CD4-positive, alpha-beta T cell (primary cell): ENCODE data around the gene FBN3. TPM values are rescaled to one million over a fixed set of nuclear protein-coding genes. Genes with fewer than 3 reads are reported as not detected.

Experiments used
- ATAC-seq: fragments of 200-7000 bp; cut with Tn5 transposase; one replicate; pipeline ENCODE4 v1.10.0; 2022; ENCODE audit warnings: mild to moderate bottlenecking; ENCODE audit not compliant: poor library complexity
- CTCF ChIA-PET: fragments of 350-600 bp; sonication (Branson Sonifier 250); formaldehyde crosslinking; loops from one replicate; lab custom pipeline; 2021; ENCODE audit warnings: antibody characterized with exemption, inconsistent platforms; lab: Charles Lee
- POLR2A ChIA-PET: fragments of 350-600 bp; sonication (Branson Sonifier 250); formaldehyde crosslinking; loops from one replicate; lab custom pipeline; 2021; ENCODE audit warnings: antibody characterized with exemption, inconsistent platforms; lab: Charles Lee
- DNase-seq, 14 experiments: peaks; one replicate each; pipeline ENCODE4 v3.0.0-alpha.2; 2013 to 2020; ENCODE audit warnings: mixed read lengths in 2 of 14
- H3K27ac ChIP-seq, 2 donors: one replicate each; pipeline versions ENCODE4 v1.5.1 to v1.7.0; 2013; ENCODE audit warnings: low read length in 2 of 2, low read depth in 1 of 2, mild to moderate bottlenecking in 1 of 2
- H3K27me3 ChIP-seq, 2 experiments: 1 replicate in 1 of 2; 2 replicates in 1 of 2; pipeline versions ENCODE4 v1.6.1 to v1.7.0; 2013; ENCODE audit warnings: low read length in 2 of 2, control low read depth in 1 of 2, mild to moderate bottlenecking in 1 of 2, moderate library complexity in 1 of 2; ENCODE audit not compliant: insufficient read depth in 2 of 2, control insufficient read depth in 1 of 2
- H3K36me3 ChIP-seq: one replicate; pipeline ENCODE4 v1.6.1; 2013; ENCODE audit warnings: low read length, control low read depth; ENCODE audit not compliant: insufficient read depth
- H3K4me1 ChIP-seq: one replicate; pipeline ENCODE4 v1.6.1; 2013; ENCODE audit warnings: low read length, control low read depth; ENCODE audit not compliant: insufficient read depth
- H3K4me3 ChIP-seq: one replicate; pipeline ENCODE4 v1.5.1; 2013; ENCODE audit warnings: mild to moderate bottlenecking, low read length, moderate library complexity
- H3K9me3 ChIP-seq, 2 experiments: 1 replicate in 1 of 2; 2 replicates in 1 of 2; pipeline versions ENCODE4 v1.6.1 to v1.7.0; 2013; ENCODE audit warnings: low read length in 2 of 2, mild to moderate bottlenecking in 2 of 2, control low read depth in 1 of 2, moderate library complexity in 1 of 2; ENCODE audit not compliant: control insufficient read depth in 1 of 2, insufficient read depth in 1 of 2
- H3K27ac Mint-ChIP-seq: one replicate; pipeline ENCODE4 v1.8.0; 2020; ENCODE audit warnings: mixed read lengths
- H3K27me3 Mint-ChIP-seq: one replicate; pipeline ENCODE4 v1.8.0; 2021; ENCODE audit warnings: mixed read lengths
- H3K36me3 Mint-ChIP-seq: one replicate; pipeline ENCODE4 v1.8.0; 2021; ENCODE audit warnings: low read depth, mixed read lengths
- H3K4me1 Mint-ChIP-seq: one replicate; pipeline ENCODE4 v1.8.0; 2021; ENCODE audit warnings: low read depth, mixed read lengths
- H3K4me3 Mint-ChIP-seq: one replicate; pipeline ENCODE4 v1.8.0; 2020; ENCODE audit warnings: mild to moderate bottlenecking, mixed read lengths
- H3K9me3 Mint-ChIP-seq: one replicate; pipeline ENCODE4 v1.8.0; 2020; ENCODE audit warnings: mixed read lengths
- CTCF ChIP-seq: fragments of 200-600 bp; IDR thresholded peaks from one replicate; pipeline ENCODE4 v1.8.0; 2022; ENCODE audit warnings: antibody characterized with exemption, mild to moderate bottlenecking
- intact Hi-C, 2 experiments: fragments of 100-400 bp; cut with DNase I in 1 of 2; cut with micrococcal nuclease in 1 of 2; formaldehyde crosslinking; loops; one replicate each; pipeline versions ENCODE4 v1.15.1 to v1.9.0; 2023 to 2025; cut with DNase I, micrococcal nuclease
- total RNA-seq, 174 experiments: library from RNA in 2 of 174; stranded (reverse) in 2 of 174; gene quantifications; one replicate each; pipeline ENCODE4 v1.2.3 and lab custom pipeline; 2021 to 2026

The FBN3 gene
- total RNA-seq, 2 experiments from 2014 or later = not detected

GRCh38 chr19:8044018-8044417 is 105.4 kb downstream of the FBN3 start:
- H3K27ac ChIP-seq = no peak overlapping the region
- H3K36me3 ChIP-seq = no peaks in the 10 kb centered on the region
- ChIA-PET POLR2A (no interaction called here), CTCF (no interaction called here)
- no peaks in the 10 kb centered on the region for H3K9me3 ChIP-seq
- H3K27me3 ChIP-seq = peaks cover 0 to 2% of the 10 kb centered on the region in 2 experiments
- H3K4me1 Mint-ChIP-seq = no peaks in the 10 kb centered on the region
- TF ChIP-seq CTCF = no peak
- no peak overlapping the region for H3K4me3 Mint-ChIP-seq
- H3K9me3 Mint-ChIP-seq = no peaks in the 10 kb centered on the region
- no peak overlapping the region for H3K4me3 ChIP-seq
- ATAC-seq (no peak), DNase-seq (no peak)
- H3K27me3 Mint-ChIP-seq = peaks cover 3% of the 10 kb centered on the region
- no peaks in the 10 kb centered on the region for H3K36me3 Mint-ChIP-seq
- H3K4me1 ChIP-seq = no peaks in the 10 kb centered on the region
- intact Hi-C loops = no loop called here
- no peak overlapping the region for H3K27ac Mint-ChIP-seq

DNA sequence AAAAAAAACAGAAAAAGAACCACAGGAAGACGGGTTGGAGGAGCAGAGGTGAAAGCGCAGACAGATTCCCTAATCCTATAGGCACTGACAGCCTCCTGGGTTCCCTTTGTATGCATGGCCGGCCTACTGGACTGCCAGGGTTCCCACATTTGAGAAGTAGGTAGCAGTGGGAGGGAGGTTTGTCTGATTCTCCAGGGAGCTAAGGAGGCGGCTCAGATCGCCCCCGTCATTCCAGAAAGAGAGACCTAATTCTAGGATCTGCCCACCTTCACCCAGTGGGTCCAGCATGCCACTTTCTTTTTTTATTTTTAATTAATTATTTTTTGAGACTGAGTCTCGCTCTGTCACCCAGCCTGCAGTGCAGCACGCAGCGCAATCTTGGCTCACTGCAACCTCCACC is 106.5 kb downstream of the FBN3 start:
- no peak for TF ChIP-seq CTCF
- ATAC-seq = no peak
- no peak overlapping the region for H3K4me3 Mint-ChIP-seq
- Histone ChIP-seq H3K27me3 (peaks cover 0 to 2% of the 10 kb centered on the region in 2 experiments), H3K4me1 (no peaks in the 10 kb centered on the region), H3K9me3 (no peaks in the 10 kb centered on the region), H3K27ac (no peak overlapping the region), H3K4me3 (no peak overlapping the region), H3K36me3 (no peaks in the 10 kb centered on the region)
- peaks cover 8% of the 10 kb centered on the region for H3K27me3 Mint-ChIP-seq
- CTCF ChIA-PET = no interaction called here
- H3K9me3 Mint-ChIP-seq = no peaks in the 10 kb centered on the region
- H3K4me1 Mint-ChIP-seq = no peaks in the 10 kb centered on the region
- no peak for DNase-seq
- intact Hi-C loops = no loop called here
- POLR2A ChIA-PET = no interaction called here
- no peaks in the 10 kb centered on the region for H3K36me3 Mint-ChIP-seq
- no peak overlapping the region for H3K27ac Mint-ChIP-seq

- intact Hi-C loops = no loop called here
- POLR2A ChIA-PET = no interaction called here
- Histone ChIP-seq H3K27ac (no peak overlapping the region), H3K36me3 (no peaks in the 10 kb centered on the region), H3K9me3 (no peaks in the 10 kb centered on the region), H3K4me1 (no peaks in the 10 kb centered on the region), H3K4me3 (no peak overlapping the region), H3K27me3 (peaks cover 0 to 2% of the 10 kb centered on the region in 2 experiments)
- Mint-ChIP-seq H3K4me1 (no peaks in the 10 kb centered on the region), H3K27me3 (peaks cover 4% of the 10 kb centered on the region), H3K36me3 (no peaks in the 10 kb centered on the region), H3K27ac (no peak overlapping the region), H3K4me3 (no peak overlapping the region), H3K9me3 (no peaks in the 10 kb centered on the region)
- CTCF ChIA-PET = no interaction called here
- no peak for TF ChIP-seq CTCF
- no peak for ATAC-seq
- no peak for DNase-seq
Measured at GRCh38 chr19:8041531-8041931, 107.9 kb downstream of the FBN3 start.
